Erythroblast (primary cell): Measurements from ENCODE around the gene CC2D1A.

Experiments
- GATA1 ChIP-seq: IDR thresholded peaks from 2 replicates; pipeline ENCODE4 v1.6.1; 2011; ENCODE audit warnings: low read depth, mild to moderate bottlenecking, control low read depth, low read length, moderate library complexity
- POLR2A ChIP-seq: IDR thresholded peaks from 2 replicates; pipeline ENCODE4 v1.6.1; 2011; ENCODE audit warnings: mild to moderate bottlenecking, low read length

- TF ChIP-seq POLR2A (no peak), GATA1 (no peak)
Measured at GRCh38 chr19:13934785-13935109, 28.7 kb downstream of the CC2D1A start.
